ENCODE data around the gene OR6C2.
"Not testable (repeated sequence)": the region's sequence is repeated elsewhere in the genome, so short reads cannot be mapped to it uniquely, and the experiment has no call there.

OR6C2 gene

DNA sequence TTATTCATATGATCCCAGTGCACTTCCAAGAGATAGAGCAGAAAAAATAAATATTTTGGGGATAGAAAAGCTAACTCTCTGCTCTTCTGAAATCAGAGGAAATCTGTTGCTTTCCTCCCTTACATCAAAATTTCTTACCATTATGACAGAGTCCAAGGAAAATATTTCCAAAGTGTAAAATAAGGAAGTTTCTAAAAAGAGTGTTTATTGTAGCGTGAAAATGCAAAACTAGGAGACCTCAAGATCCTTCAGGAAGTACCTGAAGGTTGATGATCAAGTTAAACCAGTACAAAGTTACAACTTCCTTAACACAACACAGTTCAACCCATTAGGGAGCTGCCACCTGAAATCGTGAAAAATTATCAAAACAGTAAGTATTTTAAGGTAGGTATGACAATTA lies at the start of gene OR6C2:
Gene OR6C2, plus strand, starts transcription at position 301 of the 400 bp plus-strand sequence. CDS start 8,138 bp downstream, outside the sequence.
- Mint-ChIP-seq H3K4me3 (no peak within 1 kb of the TSS), H3K4me1 (peaks cover 7% of the 10 kb centered on the region), H3K27ac (no peak within 1 kb of the TSS), H3K9me3 (peaks cover 10% of the 10 kb centered on the region), H3K36me3 (no peaks in the 10 kb centered on the region), H3K27me3 (peaks cover 1% of the 10 kb centered on the region)
- ATAC-seq (ENCODE audit: low read depth) (no peak), DNase-seq (ENCODE audit: low spot score in 2 of 2) (no peak)

GRCh38 chr12:55396326-55396725 lies 47.5 kb upstream of the OR6C2 start:
- H3K36me3 Mint-ChIP-seq: no peaks in the 10 kb centered on the region
- no peak overlapping the region for H3K27ac Mint-ChIP-seq
- H3K9me3 Mint-ChIP-seq: no peaks in the 10 kb centered on the region
- ATAC-seq (ENCODE audit: low read depth) (no peak), DNase-seq (ENCODE audit: low spot score in 2 of 2) (no peak)
- H3K4me3 Mint-ChIP-seq: no peak overlapping the region
- H3K4me1 Mint-ChIP-seq: no peaks in the 10 kb centered on the region
- peaks cover 8% of the 10 kb centered on the region for H3K27me3 Mint-ChIP-seq

DNA sequence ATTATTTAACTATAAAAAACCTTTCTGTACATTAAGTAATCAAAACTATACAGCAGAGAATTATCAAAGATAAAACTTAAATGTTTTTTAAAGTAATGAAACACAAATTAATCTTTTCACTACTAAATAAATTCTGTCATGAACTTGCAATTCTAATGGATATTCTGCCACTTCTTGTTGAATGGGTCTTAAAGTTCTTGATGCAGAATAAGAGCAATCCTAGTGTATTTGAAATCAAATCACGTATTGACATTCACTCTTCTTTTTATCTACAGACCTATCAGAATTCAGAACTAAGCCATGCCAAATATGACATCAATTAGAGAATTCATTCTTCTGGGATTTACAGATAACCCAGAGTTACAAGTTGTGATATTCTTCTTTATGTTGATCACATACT lies 43.6 kb upstream of the OR6C2 start, which contains the start of gene OR6C65:
Gene OR6C65, plus strand, starts transcription at position 301 of the 400 bp plus-strand sequence. Its CDS starts 0 bp downstream, at position 301.
- ATAC-seq (ENCODE audit: low read depth): no peak
- peaks cover 8% of the 10 kb centered on the region for H3K27me3 Mint-ChIP-seq
- H3K36me3 Mint-ChIP-seq: no peaks in the 10 kb centered on the region

DNA sequence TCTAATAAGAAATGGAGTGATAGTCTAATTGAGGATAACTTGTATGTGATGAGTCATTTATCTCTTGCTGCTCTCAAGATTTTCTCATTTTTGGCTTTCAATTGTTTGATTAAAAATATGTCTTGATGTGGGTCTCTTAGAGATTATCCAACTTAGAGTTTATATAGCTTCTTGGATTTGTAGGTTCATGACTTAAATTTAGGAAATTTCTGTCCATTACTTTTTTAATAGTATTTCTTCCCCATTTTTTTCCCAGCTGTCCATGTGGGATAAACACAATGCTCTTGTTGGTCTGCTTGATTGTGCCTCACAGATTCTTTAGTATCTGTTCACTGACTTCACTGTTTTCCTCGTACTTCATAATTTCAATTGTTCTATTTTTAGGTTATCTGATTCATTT lies 36.0 kb upstream of the OR6C2 start:
- Mint-ChIP-seq H3K27ac (no peak overlapping the region), H3K9me3 (peaks cover 7% of the 10 kb centered on the region), H3K4me1 (no peaks in the 10 kb centered on the region), H3K4me3 (no peak overlapping the region), H3K36me3 (no peaks in the 10 kb centered on the region), H3K27me3 (no peaks in the 10 kb centered on the region)
- DNase-seq (ENCODE audit: low spot score in 2 of 2): no peak
- no peak for ATAC-seq (ENCODE audit: low read depth)

More for the DNA sequence above, 43.6 kb upstream of the OR6C2 start, which contains the start of gene OR6C65:
- no peak within 1 kb of the TSS for H3K4me3 Mint-ChIP-seq
- no peak within 1 kb of the TSS for H3K27ac Mint-ChIP-seq
- peaks cover 2% of the 10 kb centered on the region for H3K9me3 Mint-ChIP-seq
- DNase-seq (ENCODE audit: low spot score in 2 of 2): no peak
- no peaks in the 10 kb centered on the region for H3K4me1 Mint-ChIP-seq

DNA sequence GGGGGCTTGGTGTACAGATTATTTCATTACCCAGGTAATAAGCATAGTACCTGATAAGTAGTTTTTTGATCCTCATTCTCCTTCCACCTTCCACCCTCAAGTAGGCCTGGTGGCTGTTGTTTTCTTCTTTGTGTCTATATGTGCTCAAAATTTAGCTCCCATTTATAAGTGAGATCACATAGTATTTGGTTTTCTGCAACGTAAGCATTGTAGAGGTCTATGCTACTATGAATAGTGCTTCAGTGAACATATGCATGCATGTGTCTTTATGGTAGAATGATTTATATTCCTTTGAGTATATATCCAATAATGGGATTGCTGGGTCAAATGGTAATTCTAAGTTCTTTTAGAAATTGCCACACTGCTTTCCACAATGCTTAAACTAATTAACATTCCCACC lies 34.7 kb upstream of the OR6C2 start:
- H3K4me3 Mint-ChIP-seq; ATAC-seq (ENCODE audit: low read depth); H3K4me1 Mint-ChIP-seq; H3K36me3 Mint-ChIP-seq; H3K27ac Mint-ChIP-seq; H3K9me3 Mint-ChIP-seq; H3K27me3 Mint-ChIP-seq; DNase-seq (ENCODE audit: low spot score in 2 of 2): not testable (repeated sequence)

- not testable (repeated sequence) for H3K36me3 Mint-ChIP-seq; DNase-seq (ENCODE audit: low spot score in 2 of 2); H3K27me3 Mint-ChIP-seq; ATAC-seq (ENCODE audit: low read depth); H3K9me3 Mint-ChIP-seq; H3K27ac Mint-ChIP-seq; H3K4me1 Mint-ChIP-seq; H3K4me3 Mint-ChIP-seq
Observed at GRCh38 chr12:55412138-55412537, 31.7 kb upstream of the OR6C2 start.

DNA sequence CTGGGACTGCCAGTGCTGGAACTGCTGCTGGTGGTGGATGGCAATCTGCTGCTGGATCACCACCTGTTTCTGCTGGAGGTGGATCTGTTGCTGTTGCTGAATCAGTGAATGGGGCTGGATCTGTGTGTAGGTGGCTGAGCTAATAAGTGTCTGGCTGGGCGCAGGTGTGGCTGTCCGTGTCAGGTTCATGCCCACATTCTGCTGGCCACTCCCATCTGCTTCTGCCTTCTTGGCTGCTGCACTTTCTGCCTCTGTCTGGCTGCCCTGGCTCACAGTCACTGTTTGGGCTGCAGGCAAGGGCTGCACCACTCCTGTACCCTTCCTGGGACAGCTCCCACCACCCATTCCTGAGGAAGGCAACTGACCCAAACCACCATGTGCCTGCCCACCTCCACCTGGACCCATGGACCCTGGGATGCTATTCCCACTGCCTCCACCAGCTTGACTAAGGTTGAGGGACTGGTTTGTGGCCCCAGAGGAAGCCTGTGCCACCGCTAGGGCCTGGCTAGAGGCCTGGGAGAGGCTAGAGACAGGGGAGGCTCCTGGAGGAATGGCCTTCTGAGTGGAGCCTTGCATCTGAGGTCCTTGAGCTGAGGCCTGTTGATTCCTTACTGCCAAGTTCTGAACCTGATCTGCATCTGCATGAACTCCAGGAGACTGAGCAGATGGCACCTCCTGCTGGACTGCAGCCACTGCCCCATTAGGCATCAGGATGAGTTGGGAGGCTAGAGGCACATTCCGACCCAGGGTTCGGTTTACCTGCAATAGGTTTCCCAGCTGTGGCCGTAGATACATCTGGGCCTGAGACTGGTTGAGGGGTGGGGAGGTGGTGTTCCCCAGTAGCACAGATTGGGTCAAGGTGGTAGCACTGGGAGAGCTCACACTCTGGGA lies 30.1 kb upstream of the OR6C2 start:
- H3K27me3 Mint-ChIP-seq; H3K9me3 Mint-ChIP-seq; DNase-seq (ENCODE audit: low spot score in 2 of 2); H3K36me3 Mint-ChIP-seq; H3K27ac Mint-ChIP-seq; H3K4me1 Mint-ChIP-seq; ATAC-seq (ENCODE audit: low read depth); H3K4me3 Mint-ChIP-seq: not testable (repeated sequence)

- not testable (repeated sequence) for H3K9me3 Mint-ChIP-seq; H3K4me1 Mint-ChIP-seq; ATAC-seq (ENCODE audit: low read depth); H3K4me3 Mint-ChIP-seq; H3K36me3 Mint-ChIP-seq; DNase-seq (ENCODE audit: low spot score in 2 of 2); H3K27ac Mint-ChIP-seq; H3K27me3 Mint-ChIP-seq
Observed at GRCh38 chr12:55414396-55414823, 29.5 kb upstream of the OR6C2 start.

DNA sequence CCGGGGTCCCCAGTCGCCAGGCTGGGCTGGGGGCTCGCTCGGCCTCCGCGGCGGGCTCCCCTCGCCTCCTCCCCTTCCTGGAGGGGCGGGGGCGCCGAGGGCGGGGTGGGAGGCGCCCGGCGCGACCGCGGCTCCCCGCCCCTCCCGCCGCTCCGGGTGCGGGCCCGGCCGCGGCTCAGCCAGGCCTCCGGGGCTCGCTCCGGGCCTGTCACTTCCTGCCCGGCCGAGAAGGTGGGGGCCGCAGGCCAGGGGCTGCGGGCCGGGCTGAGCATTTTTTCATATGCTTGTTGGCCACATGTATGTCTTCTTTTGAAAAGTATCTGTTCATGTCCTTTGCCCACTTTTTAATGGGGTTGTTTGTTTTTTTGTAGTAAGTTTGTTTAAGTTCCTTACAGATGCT lies 29.0 kb upstream of the OR6C2 start:
- H3K27ac Mint-ChIP-seq: not testable (repeated sequence)
- H3K4me3 Mint-ChIP-seq: peak overlapping the region; percentile 46
- ATAC-seq (ENCODE audit: low read depth): peak; percentile 87

DNA sequence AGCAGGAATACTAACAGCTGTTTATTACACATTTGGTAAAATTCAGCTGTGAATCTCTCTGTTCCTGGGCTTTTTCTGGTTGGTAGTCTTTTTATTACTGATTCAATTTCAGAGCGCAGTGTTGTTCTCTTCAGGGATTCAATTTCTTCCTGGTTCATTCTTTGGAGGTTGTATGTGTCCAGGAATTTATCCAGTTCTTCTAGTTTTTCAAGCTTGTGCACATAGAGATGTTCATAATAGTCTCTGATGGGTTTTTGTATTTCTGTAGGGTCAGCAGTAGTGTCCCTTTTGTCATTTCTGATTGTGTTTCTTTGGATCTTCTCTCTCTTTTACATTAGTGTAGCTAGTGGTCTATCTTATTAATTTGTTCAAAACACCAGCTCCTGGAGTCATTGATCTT lies 26.9 kb upstream of the OR6C2 start:
- Mint-ChIP-seq H3K27ac (no peak overlapping the region), H3K4me3 (no peak overlapping the region), H3K9me3 (no peaks in the 10 kb centered on the region), H3K36me3 (no peaks in the 10 kb centered on the region), H3K4me1 (peaks cover 3% of the 10 kb centered on the region), H3K27me3 (peaks cover 7% of the 10 kb centered on the region)
- no peak for DNase-seq (ENCODE audit: low spot score in 2 of 2)
- no peak for ATAC-seq (ENCODE audit: low read depth)

More for the DNA sequence above, 29.0 kb upstream of the OR6C2 start:
- not testable (repeated sequence) for H3K36me3 Mint-ChIP-seq; H3K4me1 Mint-ChIP-seq; H3K27me3 Mint-ChIP-seq; H3K9me3 Mint-ChIP-seq; DNase-seq (ENCODE audit: low spot score in 2 of 2)

- DNase-seq (ENCODE audit: low spot score in 2 of 2) (no peak), ATAC-seq (ENCODE audit: low read depth) (no peak)
- Mint-ChIP-seq H3K4me1 (peaks cover 2% of the 10 kb centered on the region), H3K27ac (no peak overlapping the region), H3K4me3 (no peak overlapping the region), H3K36me3 (no peaks in the 10 kb centered on the region), H3K9me3 (no peaks in the 10 kb centered on the region), H3K27me3 (peaks cover 7% of the 10 kb centered on the region)
Observed at GRCh38 chr12:55420307-55420962, 23.4 kb upstream of the OR6C2 start.

- DNase-seq (ENCODE audit: low spot score in 2 of 2) (no peak), ATAC-seq (ENCODE audit: low read depth) (no peak)
- Mint-ChIP-seq H3K4me1 (no peaks in the 10 kb centered on the region), H3K27me3 (peaks cover 2% of the 10 kb centered on the region), H3K36me3 (no peaks in the 10 kb centered on the region), H3K9me3 (no peaks in the 10 kb centered on the region), H3K27ac (no peak within 1 kb of the TSS), H3K4me3 (no peak within 1 kb of the TSS)
Observed at GRCh38 chr12:55425954-55426353, 17.9 kb upstream of the OR6C2 start, which contains the start of gene OR6C76. Gene OR6C76 (plus strand): TSS chr12:55426254. CDS start chr12:55426254, 0 bp downstream.

DNA sequence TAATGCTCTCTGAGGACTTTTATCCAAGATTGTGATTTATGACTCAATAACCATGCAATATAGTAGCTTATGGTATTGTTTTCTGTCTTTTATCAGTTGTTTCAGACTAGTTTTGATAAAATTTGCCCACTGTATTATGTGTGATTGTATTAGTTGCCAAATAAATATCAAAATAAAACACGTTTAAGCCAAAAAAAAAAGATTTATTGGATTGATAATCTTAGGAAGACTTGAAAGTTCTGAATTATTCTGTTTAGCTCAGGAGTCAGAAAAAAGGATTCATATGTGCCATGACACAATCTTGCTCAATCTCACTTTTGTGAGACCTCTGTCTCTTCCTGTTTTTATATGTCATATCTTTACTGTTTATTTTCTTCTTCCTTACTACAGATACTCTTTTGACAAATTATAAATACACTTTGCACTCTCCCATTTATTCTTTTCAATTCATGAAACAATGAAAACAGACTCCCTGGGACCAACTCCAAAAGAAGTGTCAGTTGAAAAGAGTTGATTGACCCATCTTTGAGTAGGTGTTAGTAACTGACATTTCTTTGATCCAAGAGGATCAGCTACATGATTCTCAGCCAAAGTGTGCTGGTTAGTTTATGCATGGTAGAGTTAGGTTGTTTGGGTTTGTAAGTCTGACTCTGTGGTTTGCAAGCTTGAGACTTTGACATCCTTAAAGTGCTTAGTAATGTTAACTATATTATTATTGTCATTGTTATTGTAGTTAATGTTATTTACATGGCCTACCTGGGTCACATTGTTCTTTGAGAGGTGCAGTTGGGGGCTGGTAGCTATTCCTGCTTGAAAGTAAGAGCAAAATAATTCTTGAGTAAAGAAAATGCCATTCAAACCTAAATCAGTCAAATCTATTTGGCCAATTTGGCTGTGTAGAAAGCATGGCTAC lies 15.3 kb upstream of the OR6C2 start:
- no peaks in the 10 kb centered on the region for H3K4me1 Mint-ChIP-seq
- DNase-seq (ENCODE audit: low spot score in 2 of 2): no peak
- no peak overlapping the region for H3K4me3 Mint-ChIP-seq
- no peak for ATAC-seq (ENCODE audit: low read depth)
- peaks cover 2% of the 10 kb centered on the region for H3K9me3 Mint-ChIP-seq
- H3K36me3 Mint-ChIP-seq: peaks cover 2% of the 10 kb centered on the region
- H3K27ac Mint-ChIP-seq: no peak overlapping the region
- peaks cover 4% of the 10 kb centered on the region for H3K27me3 Mint-ChIP-seq

Data from memory B cell (primary cell).